Measurements from ENCODE around the gene ANKRD9. TPM values are rescaled to one million over a fixed set of nuclear protein-coding genes. Genes with fewer than 3 reads are reported as not detected.
"Not testable (repeated sequence)": the region's sequence is repeated elsewhere in the genome, so short reads cannot be mapped to it uniquely, and the experiment has no call there.

Gene ANKRD9
- total and polyA plus RNA-seq, 5 donors from 2014 or later, result 0.69 to 7.1 (median 1.7) TPM

- not testable (repeated sequence) for H3K4me3 ChIP-seq (ENCODE audit: low read depth, low read length); H3K9me3 ChIP-seq (ENCODE audit: control insufficient read depth in 2 of 2, low read length in 2 of 2); H3K36me3 Mint-ChIP-seq; H3K4me3 Mint-ChIP-seq; H3K4me1 Mint-ChIP-seq; ATAC-seq (ENCODE audit: low read depth in 2 of 2); H3K36me3 ChIP-seq (ENCODE audit: control insufficient read depth, insufficient read depth, low read length); DNase-seq; H3K27ac ChIP-seq (ENCODE audit: insufficient read depth, low read length, poor library complexity, severe bottlenecking); H3K27me3 ChIP-seq (ENCODE audit: control insufficient read depth, insufficient read depth, low read length); H3K27ac Mint-ChIP-seq; H3K4me1 ChIP-seq (ENCODE audit: control insufficient read depth, insufficient read depth, low read length, poor library complexity, severe bottlenecking); H3K9me3 Mint-ChIP-seq
- H3K27me3 Mint-ChIP-seq, result peaks cover 38% of the 10 kb centered on the region
These were observed 41.4 kb upstream of the ANKRD9 start for GRCh38 chr14:102550927-102551401.

GRCh38 chr14:102548616-102549240, 39.2 kb upstream of the ANKRD9 start:
- no peak for ATAC-seq (ENCODE audit: low read depth in 2 of 2)

GRCh38 chr14:102545461-102546265, 36.1 kb upstream of the ANKRD9 start:
- H3K27ac ChIP-seq (ENCODE audit: insufficient read depth, low read length, poor library complexity, severe bottlenecking), result no peak overlapping the region
- H3K27ac Mint-ChIP-seq, result peak overlapping the region in 1 of 3 donors; percentile 26
- H3K27me3 ChIP-seq (ENCODE audit: control insufficient read depth, insufficient read depth, low read length), result no peaks in the 10 kb centered on the region
- no peaks in the 10 kb centered on the region for H3K36me3 ChIP-seq (ENCODE audit: control insufficient read depth, insufficient read depth, low read length)
- peaks cover 0 to 4% (median 0%) of the 10 kb centered on the region in 7 donors for H3K9me3 Mint-ChIP-seq
- no peaks in the 10 kb centered on the region for H3K36me3 Mint-ChIP-seq
- H3K4me3 ChIP-seq (ENCODE audit: low read depth, low read length), result no peak overlapping the region
- H3K4me3 Mint-ChIP-seq, result peak overlapping the region in 2 of 4 donors; percentile 47 to 50
- peaks cover 13% of the 10 kb centered on the region for H3K4me1 ChIP-seq (ENCODE audit: control insufficient read depth, insufficient read depth, low read length, poor library complexity, severe bottlenecking)
- no peak for DNase-seq
- H3K27me3 Mint-ChIP-seq, result peaks cover 53% of the 10 kb centered on the region
- ATAC-seq (ENCODE audit: low read depth in 2 of 2), result no peak
- H3K4me1 Mint-ChIP-seq, result peaks cover 0 to 3% (median 0%) of the 10 kb centered on the region in 4 donors
- H3K9me3 ChIP-seq (ENCODE audit: control insufficient read depth in 2 of 2, low read length in 2 of 2), result no peaks in the 10 kb centered on the region

More at GRCh38 chr14:102548616-102549240, 39.2 kb upstream of the ANKRD9 start:
- no peak overlapping the region for H3K27ac ChIP-seq (ENCODE audit: insufficient read depth, low read length, poor library complexity, severe bottlenecking)
- Mint-ChIP-seq H3K4me1 (peaks cover 0 to 3% (median 0%) of the 10 kb centered on the region in 4 donors), H3K9me3 (peaks cover 0 to 5% (median 0%) of the 10 kb centered on the region in 7 donors), H3K4me3 (peak overlapping the region in 2 of 4 donors; percentile 18 to 35), H3K27ac (peak overlapping the region in 2 of 3 donors; percentile 53 to 64), H3K27me3 (peaks cover 53% of the 10 kb centered on the region), H3K36me3 (no peaks in the 10 kb centered on the region)
- H3K4me3 ChIP-seq (ENCODE audit: low read depth, low read length), result no peak overlapping the region
- peaks cover 13% of the 10 kb centered on the region for H3K4me1 ChIP-seq (ENCODE audit: control insufficient read depth, insufficient read depth, low read length, poor library complexity, severe bottlenecking)
- H3K9me3 ChIP-seq (ENCODE audit: control insufficient read depth in 2 of 2, low read length in 2 of 2), result no peaks in the 10 kb centered on the region
- H3K36me3 ChIP-seq (ENCODE audit: control insufficient read depth, insufficient read depth, low read length), result no peaks in the 10 kb centered on the region
- no peak for DNase-seq
- H3K27me3 ChIP-seq (ENCODE audit: control insufficient read depth, insufficient read depth, low read length), result no peaks in the 10 kb centered on the region

- H3K27me3 ChIP-seq (ENCODE audit: control insufficient read depth, insufficient read depth, low read length), result no peaks in the 10 kb centered on the region
- Mint-ChIP-seq H3K27me3 (peaks cover 48% of the 10 kb centered on the region), H3K36me3 (no peaks in the 10 kb centered on the region), H3K27ac (peak overlapping the region in 1 of 3 donors; percentile 26), H3K4me1 (peaks cover 0 to 3% (median 0%) of the 10 kb centered on the region in 4 donors), H3K9me3 (peaks cover 0 to 4% (median 0%) of the 10 kb centered on the region in 7 donors), H3K4me3 (peak overlapping the region in 2 of 4 donors; percentile 38 to 50)
- DNase-seq (peak in 2 of 3 donors; percentile 15 to 72), ATAC-seq (ENCODE audit: low read depth in 2 of 2) (peak; percentile 32 to 56)
- no peak overlapping the region for H3K4me3 ChIP-seq (ENCODE audit: low read depth, low read length)
- no peaks in the 10 kb centered on the region for H3K9me3 ChIP-seq (ENCODE audit: control insufficient read depth in 2 of 2, low read length in 2 of 2)
- peaks cover 13% of the 10 kb centered on the region for H3K4me1 ChIP-seq (ENCODE audit: control insufficient read depth, insufficient read depth, low read length, poor library complexity, severe bottlenecking)
- H3K27ac ChIP-seq (ENCODE audit: insufficient read depth, low read length, poor library complexity, severe bottlenecking), result no peak overlapping the region
- H3K36me3 ChIP-seq (ENCODE audit: control insufficient read depth, insufficient read depth, low read length), result no peaks in the 10 kb centered on the region
These were observed 35.3 kb upstream of the ANKRD9 start for GRCh38 chr14:102544747-102545460.

DNA sequence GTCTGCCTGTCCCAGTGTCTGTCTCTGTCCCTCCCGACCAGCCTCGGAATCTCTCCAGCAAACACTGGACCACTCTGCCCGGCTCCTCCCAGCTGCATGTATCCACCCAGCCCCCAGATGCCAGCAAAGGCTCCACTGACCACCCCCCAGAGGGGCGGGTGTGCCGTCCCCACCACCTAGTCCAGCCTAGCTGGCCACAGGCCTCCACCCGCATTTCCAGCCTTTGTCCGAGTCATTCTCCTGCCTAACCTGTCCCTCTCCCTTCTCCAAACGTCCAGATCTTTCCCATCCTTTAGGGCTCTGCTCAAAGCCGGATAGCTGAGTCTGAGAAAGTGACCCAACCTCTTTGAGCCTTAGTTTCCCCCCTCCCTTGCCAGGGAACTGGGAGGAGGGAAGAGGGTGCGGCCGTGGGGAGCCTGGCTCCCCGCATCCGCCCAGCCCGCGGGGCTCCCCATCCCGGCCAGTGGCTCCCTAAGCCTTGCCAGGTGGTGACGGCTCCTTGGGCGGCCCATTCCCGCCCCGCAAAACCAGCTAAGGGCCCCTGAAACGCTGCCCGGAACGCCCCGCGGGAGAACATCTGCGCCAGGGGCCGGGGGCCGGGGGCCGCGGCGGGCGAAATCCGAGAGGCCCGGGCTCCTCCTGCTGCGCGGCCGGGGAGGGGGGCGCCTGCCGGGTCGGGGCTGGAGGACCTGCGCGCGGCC, 34.6 kb upstream of the ANKRD9 start:
- Mint-ChIP-seq H3K36me3 (no peaks in the 10 kb centered on the region), H3K4me1 (peaks cover 0 to 3% (median 0%) of the 10 kb centered on the region in 4 donors), H3K9me3 (peaks cover 0 to 4% (median 0%) of the 10 kb centered on the region in 7 donors), H3K4me3 (no peak overlapping the region), H3K27me3 (peaks cover 46% of the 10 kb centered on the region), H3K27ac (no peak overlapping the region)
- H3K4me1 ChIP-seq (ENCODE audit: control insufficient read depth, insufficient read depth, low read length, poor library complexity, severe bottlenecking), result peaks cover 13% of the 10 kb centered on the region
- H3K27ac ChIP-seq (ENCODE audit: insufficient read depth, low read length, poor library complexity, severe bottlenecking), result no peak overlapping the region
- DNase-seq (no peak), ATAC-seq (ENCODE audit: low read depth in 2 of 2) (no peak)
- no peaks in the 10 kb centered on the region for H3K36me3 ChIP-seq (ENCODE audit: control insufficient read depth, insufficient read depth, low read length)
- no peaks in the 10 kb centered on the region for H3K27me3 ChIP-seq (ENCODE audit: control insufficient read depth, insufficient read depth, low read length)
- H3K9me3 ChIP-seq (ENCODE audit: control insufficient read depth in 2 of 2, low read length in 2 of 2), result no peaks in the 10 kb centered on the region
- H3K4me3 ChIP-seq (ENCODE audit: low read depth, low read length), result no peak overlapping the region

GRCh38 chr14:102541771-102542170, 32.2 kb upstream of the ANKRD9 start:
- Histone ChIP-seq H3K27me3 (ENCODE audit: control insufficient read depth, insufficient read depth, low read length) (no peaks in the 10 kb centered on the region), H3K9me3 (ENCODE audit: control insufficient read depth in 2 of 2, low read length in 2 of 2) (no peaks in the 10 kb centered on the region), H3K36me3 (ENCODE audit: control insufficient read depth, insufficient read depth, low read length) (no peaks in the 10 kb centered on the region), H3K27ac (ENCODE audit: insufficient read depth, low read length, poor library complexity, severe bottlenecking) (no peak overlapping the region), H3K4me1 (ENCODE audit: control insufficient read depth, insufficient read depth, low read length, poor library complexity, severe bottlenecking) (peaks cover 13% of the 10 kb centered on the region), H3K4me3 (ENCODE audit: low read depth, low read length) (no peak overlapping the region)
- Mint-ChIP-seq H3K27ac (no peak overlapping the region), H3K4me3 (no peak overlapping the region), H3K27me3 (peaks cover 23% of the 10 kb centered on the region), H3K36me3 (no peaks in the 10 kb centered on the region), H3K9me3 (peaks cover 0 to 1% (median 0%) of the 10 kb centered on the region in 7 donors), H3K4me1 (peaks cover 0 to 3% (median 0%) of the 10 kb centered on the region in 4 donors)
- DNase-seq (no peak), ATAC-seq (ENCODE audit: low read depth in 2 of 2) (no peak)

DNA sequence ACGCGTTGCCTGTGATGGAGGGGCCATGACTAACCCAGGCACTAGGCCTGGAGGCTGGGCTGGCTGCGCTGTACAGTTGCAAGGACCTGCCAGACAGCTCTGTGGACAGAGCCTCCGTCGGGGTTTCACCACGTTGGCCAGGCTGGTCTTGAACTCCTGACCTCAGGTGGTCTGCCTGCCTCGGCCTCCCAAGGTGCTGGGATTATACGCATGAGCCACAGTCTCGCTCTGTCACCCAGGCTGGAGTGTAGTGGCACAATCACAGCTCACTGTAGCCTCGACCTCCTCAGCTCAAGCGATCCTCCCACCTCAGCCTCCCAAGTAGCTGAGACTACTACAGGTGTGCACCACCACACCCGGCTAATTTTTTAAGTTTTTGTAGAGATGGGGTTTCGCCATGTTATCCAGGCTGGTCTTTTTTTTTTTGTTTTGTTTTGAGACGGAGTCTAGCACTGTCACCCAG, 31.5 kb upstream of the ANKRD9 start:
- H3K4me3 ChIP-seq (ENCODE audit: low read depth, low read length); H3K36me3 ChIP-seq (ENCODE audit: control insufficient read depth, insufficient read depth, low read length); H3K9me3 Mint-ChIP-seq; H3K27me3 ChIP-seq (ENCODE audit: control insufficient read depth, insufficient read depth, low read length); H3K36me3 Mint-ChIP-seq; H3K4me1 Mint-ChIP-seq; H3K9me3 ChIP-seq (ENCODE audit: control insufficient read depth in 2 of 2, low read length in 2 of 2); ATAC-seq (ENCODE audit: low read depth in 2 of 2); H3K27ac ChIP-seq (ENCODE audit: insufficient read depth, low read length, poor library complexity, severe bottlenecking); H3K27ac Mint-ChIP-seq; DNase-seq; H3K4me3 Mint-ChIP-seq: not testable (repeated sequence)
- peaks cover 13% of the 10 kb centered on the region for H3K4me1 ChIP-seq (ENCODE audit: control insufficient read depth, insufficient read depth, low read length, poor library complexity, severe bottlenecking)
- peaks cover 16% of the 10 kb centered on the region for H3K27me3 Mint-ChIP-seq
